GM12891 (cell line): ENCODE data around the gene AGER.

Experiments
- POLR2AphosphoS5 ChIP-seq: IDR thresholded peaks from 2 replicates; pipeline ENCODE4 v1.6.1; 2011; ENCODE audit warnings: low read depth, low read length, control low read depth
- POU2F2 ChIP-seq: IDR thresholded peaks from 2 replicates; pipeline ENCODE4 v1.6.1; 2011; ENCODE audit warnings: low read depth, mild to moderate bottlenecking, control low read depth, low read length, moderate library complexity

- TF ChIP-seq POLR2AphosphoS5 (peak; percentile 79; the same call in 1 of the 2 replicates), POU2F2 (peak; percentile 51; the same call in 1 of the 2 replicates)
These were observed 6.2 kb upstream of the AGER start, which contains the start of gene PBX2 for GRCh38 chr6:32190054-32190851.
